Endothelial cell of umbilical vein (primary cell): ENCODE measurements around the gene SLC25A18.

Source experiments
- CTCF ChIP-seq, 2 donors: IDR thresholded peaks; 1 replicate in 1 of 2; 2 replicates in 1 of 2; pipeline ENCODE4 v1.5.1; 2011; ENCODE audit warnings: low read length in 2 of 2, mild to moderate bottlenecking in 2 of 2, moderate library complexity in 2 of 2, control low read depth in 1 of 2, inconsistent platforms in 1 of 2, low read depth in 1 of 2; ENCODE audit not compliant: insufficient read depth in 1 of 2; ENCODE audit errors: extremely low read depth in 1 of 2
- EZH2 ChIP-seq: IDR thresholded peaks from 2 replicates; pipeline ENCODE4 v1.6.1; 2012; ENCODE audit warnings: borderline replicate concordance, low read depth, mild to moderate bottlenecking, moderate library complexity, low read length, inconsistent platforms; ENCODE audit not compliant: severe bottlenecking
- FOS ChIP-seq: IDR thresholded peaks from 2 replicates; pipeline ENCODE4 v1.6.1; 2011; ENCODE audit warnings: mild to moderate bottlenecking, low read length, moderate library complexity, borderline replicate concordance; ENCODE audit not compliant: insufficient read depth
- GATA2 ChIP-seq: IDR thresholded peaks from 2 replicates; pipeline ENCODE4 v1.7.0; 2011; ENCODE audit warnings: low read depth, mild to moderate bottlenecking, moderate library complexity, mixed read lengths, low read length; ENCODE audit not compliant: insufficient read length, insufficient read depth
- JUN ChIP-seq: IDR thresholded peaks from 2 replicates; pipeline ENCODE4 v1.6.1; 2011; ENCODE audit warnings: borderline replicate concordance, low read depth; ENCODE audit not compliant: insufficient read length, insufficient read depth
- MAX ChIP-seq: IDR thresholded peaks from 2 replicates; pipeline ENCODE4 v1.6.1; 2011; ENCODE audit not compliant: insufficient read depth, insufficient read length
- MYC ChIP-seq: IDR thresholded peaks from one replicate; pipeline ENCODE4 v1.6.1; 2011; ENCODE audit warnings: mild to moderate bottlenecking, low read depth, low read length
- POLR2A ChIP-seq: IDR thresholded peaks from 2 replicates; pipeline ENCODE4 v1.6.1; 2012; ENCODE audit warnings: low read depth, mild to moderate bottlenecking, control low read depth, low read length
- POLR2AphosphoS5 ChIP-seq: IDR thresholded peaks from 2 replicates; pipeline ENCODE4 v1.6.1; 2012; ENCODE audit warnings: low read depth, mild to moderate bottlenecking, control low read depth, low read length, moderate library complexity; ENCODE audit not compliant: insufficient read depth

DNA sequence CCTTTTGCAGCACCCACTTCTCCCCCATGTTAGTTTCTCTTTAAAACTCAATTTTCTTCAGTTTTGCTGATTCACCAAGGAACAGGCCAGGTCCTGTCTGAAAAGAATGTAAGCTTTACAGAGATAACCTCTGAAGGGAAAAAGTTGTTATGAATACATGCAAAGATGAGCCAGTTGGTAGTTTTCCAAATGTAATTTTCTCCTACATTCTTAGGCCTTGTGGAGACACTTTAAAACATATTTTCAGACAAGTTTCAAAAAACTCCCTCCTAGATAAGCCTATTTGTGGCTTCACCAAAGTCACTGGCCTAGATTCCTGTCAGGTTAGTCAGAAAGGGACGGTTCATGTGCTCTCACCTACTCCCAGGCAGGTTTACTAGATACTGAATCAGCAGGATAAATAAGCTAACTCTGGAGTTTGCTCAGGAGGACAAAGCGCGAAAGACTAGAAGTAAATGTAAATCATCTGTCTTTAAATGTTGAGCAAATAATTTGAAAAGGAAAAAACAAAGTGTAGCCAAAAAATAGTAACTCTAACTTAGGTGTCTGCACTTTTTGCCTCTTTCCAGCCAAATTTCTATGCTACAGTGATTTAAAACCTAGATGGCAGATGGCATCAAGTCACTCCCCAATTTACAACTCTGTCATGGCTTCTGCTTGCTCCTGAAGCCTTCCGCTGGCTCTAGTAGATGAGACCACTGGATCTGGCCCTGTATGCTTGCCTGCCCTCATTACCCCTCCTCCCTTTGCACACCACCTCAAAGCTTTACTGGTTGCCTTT, 70.1 kb downstream of the SLC25A18 start:
- no peak for TF ChIP-seq CTCF (IDR thresholded peaks at IDR 0.05; ENCODE audit: extremely low read depth in 1 of 2, insufficient read depth in 1 of 2, low read depth in 1 of 2, low read length in 2 of 2)
- no peak for TF ChIP-seq POLR2A
- TF ChIP-seq MAX = no peak
- no peak for TF ChIP-seq EZH2
- no peak for TF ChIP-seq POLR2AphosphoS5
- TF ChIP-seq MYC = no peak
- no peak for TF ChIP-seq JUN
- TF ChIP-seq GATA2 = no peak
- TF ChIP-seq FOS = no peak
